Tibial artery (tissue), 4 donors: Measurements from ENCODE around the gene ETV7.

Experiments
- DNase-seq, 2 donors: peaks; one replicate each; pipeline ENCODE4 v3.0.0-alpha.2; 2019
- H3K27ac ChIP-seq, 2 donors: fragments of 200-600 bp; sonication (generic) in 1 of 2; 1 replicate in 1 of 2; 2 replicates in 1 of 2; pipeline ENCODE4 v1.5.1; 2018 to 2019; ENCODE audit warnings: mild to moderate bottlenecking in 1 of 2
- H3K27me3 ChIP-seq, 2 donors: fragments of 200-600 bp; sonication (generic) in 1 of 2; one replicate each; pipeline versions ENCODE4 v1.5.1 to v1.6.0; 2016 to 2019
- H3K36me3 ChIP-seq, 3 donors: fragments of 200-600 bp; sonication (generic) in 2 of 3; one replicate each; pipeline ENCODE4 v1.5.1; 2016 to 2019; ENCODE audit warnings: mild to moderate bottlenecking in 2 of 3
- H3K4me1 ChIP-seq, 4 donors: fragments of 200-600 bp; sonication (generic) in 2 of 4; 1 replicate in 3 of 4; 2 replicates in 1 of 4; pipeline ENCODE4 v1.5.1; 2016 to 2019
- H3K4me3 ChIP-seq, 2 donors: fragments of 200-600 bp; sonication (generic) in 1 of 2; 1 replicate in 1 of 2; 2 replicates in 1 of 2; pipeline ENCODE4 v1.5.1; 2018 to 2019; ENCODE audit warnings: mild to moderate bottlenecking in 2 of 2
- H3K9me3 ChIP-seq, 3 donors: fragments of 200-600 bp; sonication (generic) in 1 of 3; one replicate each; pipeline ENCODE4 v1.5.1; 2016 to 2019
- intact Hi-C: fragments of 100-400 bp; cut with DNase I; formaldehyde crosslinking; loops from one replicate; pipeline ENCODE4 v1.15.0; 2023; ENCODE audit warnings: low total_unique reads
- TF ChIP-seq, protein P1 (sequence below), 2 experiments: fragments of 200-600 bp in 1 of 2; fragments of 450-650 bp in 1 of 2; IDR thresholded peaks; one replicate each; pipeline ENCODE4 v1.5.1; 2017 to 2019; ENCODE audit warnings: antibody characterized with exemption in 2 of 2, mild to moderate bottlenecking in 1 of 2, moderate library complexity in 1 of 2

Gene ETV7

DNA sequence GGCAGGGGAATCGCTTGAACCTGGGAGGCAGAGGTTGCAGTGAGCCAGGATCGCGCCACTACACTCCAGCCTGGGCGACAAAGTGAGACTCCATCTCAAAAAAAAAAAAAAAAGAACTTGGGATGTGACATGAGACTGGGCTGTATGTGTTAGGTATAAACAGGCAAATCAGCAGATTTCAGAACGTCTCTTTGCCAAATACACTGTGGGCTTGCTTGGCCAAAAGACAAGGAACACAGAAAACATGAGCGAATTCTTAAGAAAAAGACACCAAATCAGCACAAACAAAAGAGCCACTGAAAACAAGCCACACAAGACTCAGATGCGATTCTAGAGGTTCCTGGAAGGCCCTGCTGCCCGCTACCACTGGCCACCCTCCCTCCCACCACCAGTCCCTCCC, 12.5 kb downstream of the ETV7 start:
- intact Hi-C loops = no loop called here
- no peaks in the 10 kb centered on the region for H3K36me3 ChIP-seq
- H3K27ac ChIP-seq = no peak overlapping the region
- no peak for DNase-seq
- H3K4me1 ChIP-seq = peaks cover 0 to 13% (median 2%) of the 10 kb centered on the region in 4 donors
- no peaks in the 10 kb centered on the region for H3K27me3 ChIP-seq
- H3K4me3 ChIP-seq = no peak overlapping the region
- TF ChIP-seq, protein P1, sequence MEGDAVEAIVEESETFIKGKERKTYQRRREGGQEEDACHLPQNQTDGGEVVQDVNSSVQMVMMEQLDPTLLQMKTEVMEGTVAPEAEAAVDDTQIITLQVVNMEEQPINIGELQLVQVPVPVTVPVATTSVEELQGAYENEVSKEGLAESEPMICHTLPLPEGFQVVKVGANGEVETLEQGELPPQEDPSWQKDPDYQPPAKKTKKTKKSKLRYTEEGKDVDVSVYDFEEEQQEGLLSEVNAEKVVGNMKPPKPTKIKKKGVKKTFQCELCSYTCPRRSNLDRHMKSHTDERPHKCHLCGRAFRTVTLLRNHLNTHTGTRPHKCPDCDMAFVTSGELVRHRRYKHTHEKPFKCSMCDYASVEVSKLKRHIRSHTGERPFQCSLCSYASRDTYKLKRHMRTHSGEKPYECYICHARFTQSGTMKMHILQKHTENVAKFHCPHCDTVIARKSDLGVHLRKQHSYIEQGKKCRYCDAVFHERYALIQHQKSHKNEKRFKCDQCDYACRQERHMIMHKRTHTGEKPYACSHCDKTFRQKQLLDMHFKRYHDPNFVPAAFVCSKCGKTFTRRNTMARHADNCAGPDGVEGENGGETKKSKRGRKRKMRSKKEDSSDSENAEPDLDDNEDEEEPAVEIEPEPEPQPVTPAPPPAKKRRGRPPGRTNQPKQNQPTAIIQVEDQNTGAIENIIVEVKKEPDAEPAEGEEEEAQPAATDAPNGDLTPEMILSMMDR (IDR thresholded peaks at IDR 0.05) = no peak
- H3K9me3 ChIP-seq = no peaks in the 10 kb centered on the region

DNA sequence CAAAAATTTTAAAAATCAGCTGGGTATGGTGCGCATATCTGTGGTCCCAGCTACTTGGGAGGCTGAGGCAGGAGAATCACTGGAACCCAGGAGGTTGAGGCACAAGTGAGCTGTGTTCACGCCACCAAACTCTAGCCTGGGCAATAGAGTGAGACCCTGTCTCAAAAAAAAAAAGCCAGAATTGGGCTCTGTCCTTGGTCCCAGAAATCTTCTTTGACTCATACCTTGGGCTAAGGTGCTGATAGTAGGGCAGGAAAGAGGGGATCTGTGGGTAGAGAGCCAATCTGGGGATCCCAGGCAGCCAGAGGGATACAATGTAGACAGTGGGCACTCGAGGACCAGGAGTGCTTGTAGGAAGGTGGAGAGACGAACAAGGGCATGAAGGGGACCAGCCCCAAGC, 13.3 kb downstream of the ETV7 start:
- H3K9me3 ChIP-seq = no peaks in the 10 kb centered on the region
- H3K27me3 ChIP-seq = no peaks in the 10 kb centered on the region
- no peak overlapping the region for H3K27ac ChIP-seq
- intact Hi-C loops = no loop called here
- TF ChIP-seq, protein P1 (IDR thresholded peaks at IDR 0.05) = no peak
- DNase-seq = no peak
- peaks cover 0 to 13% (median 2%) of the 10 kb centered on the region in 4 donors for H3K4me1 ChIP-seq
- no peaks in the 10 kb centered on the region for H3K36me3 ChIP-seq
- H3K4me3 ChIP-seq = no peak overlapping the region

- H3K27ac ChIP-seq = no peak overlapping the region
- no peak overlapping the region for H3K4me3 ChIP-seq
- no peak for DNase-seq
- no peaks in the 10 kb centered on the region for H3K27me3 ChIP-seq
- H3K9me3 ChIP-seq = no peaks in the 10 kb centered on the region
- no peaks in the 10 kb centered on the region for H3K36me3 ChIP-seq
- H3K4me1 ChIP-seq = peaks cover 0 to 13% (median 2%) of the 10 kb centered on the region in 4 donors
- intact Hi-C loops = no loop called here
- TF ChIP-seq, protein P1 (IDR thresholded peaks at IDR 0.05) = no peak
These were observed 14.0 kb downstream of the ETV7 start for GRCh38 chr6:36373368-36374019.

GRCh38 chr6:36372088-36372487, 15.4 kb downstream of the ETV7 start:
- Histone ChIP-seq H3K9me3 (no peaks in the 10 kb centered on the region), H3K27me3 (no peaks in the 10 kb centered on the region), H3K27ac (no peak overlapping the region), H3K4me3 (no peak overlapping the region), H3K36me3 (no peaks in the 10 kb centered on the region), H3K4me1 (peaks cover 0 to 2% (median 0%) of the 10 kb centered on the region in 4 donors)
- intact Hi-C loops = no loop called here
- TF ChIP-seq, protein P1 (IDR thresholded peaks at IDR 0.05) = no peak
- DNase-seq = peak in 1 of 2 donors; percentile 54

DNA sequence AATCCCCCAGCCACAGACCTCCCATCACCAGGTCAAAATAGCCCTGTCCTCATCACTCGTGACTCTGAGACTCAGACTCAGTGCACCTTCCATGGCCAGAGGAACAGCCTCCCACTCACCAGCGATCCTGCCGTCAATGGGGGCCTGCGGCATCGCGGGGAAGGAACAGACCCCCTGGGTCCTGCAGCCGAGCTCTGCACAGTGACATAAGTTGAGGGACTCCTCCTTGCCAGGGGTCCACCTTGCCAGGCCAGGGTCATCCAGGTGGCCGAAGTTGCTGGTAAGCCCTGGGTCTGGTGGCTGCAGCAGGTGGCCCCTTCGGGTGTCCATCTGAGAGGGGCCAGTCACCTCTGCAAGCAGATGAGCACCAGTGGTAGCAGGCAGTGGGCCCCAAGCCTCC, 16.3 kb downstream of the ETV7 start:
- TF ChIP-seq, protein P1 (IDR thresholded peaks at IDR 0.05) = no peak
- H3K27ac ChIP-seq = no peak overlapping the region

More for the DNA sequence above, 16.3 kb downstream of the ETV7 start:
- Histone ChIP-seq H3K27me3 (no peaks in the 10 kb centered on the region), H3K36me3 (no peaks in the 10 kb centered on the region), H3K4me3 (no peak overlapping the region), H3K4me1 (no peaks in the 10 kb centered on the region), H3K9me3 (no peaks in the 10 kb centered on the region)
- DNase-seq = peak in 1 of 2 donors; percentile 54
- intact Hi-C loops = no loop called here
